ENCODE results near the gene IRX4. TPM values are rescaled to one million over a fixed set of nuclear protein-coding genes. Genes with fewer than 3 reads are reported as not detected.

The IRX4 gene
- total and polyA plus RNA-seq, 2 of the 4 experiments (the other 2 are of a cell fraction): not detected

- in situ Hi-C loops (cut with MboI; ENCODE audit: low sequenced_read_pairs): no loop called here
- H2BK15ac ChIP-seq (ENCODE audit: low read depth, low read length): no peak overlapping the region
- H3K36me3 ChIP-seq (ENCODE audit: control insufficient read depth, insufficient read depth, low read length): no peaks in the 10 kb centered on the region
- H3K9me1 ChIP-seq (ENCODE audit: insufficient read depth, low read length): no peaks in the 10 kb centered on the region
- DNase-seq (no peak), ATAC-seq (ENCODE audit: low read depth) (no peak)
- TF ChIP-seq CTCF (conservative IDR thresholded peaks at IDR 0.05; ENCODE audit: low read depth, low read length) (no peak), RCOR1 (IDR thresholded peaks at IDR 0.05; ENCODE audit: insufficient replicate concordance, low read length) (no peak), POLR2A (IDR thresholded peaks at IDR 0.05; ENCODE audit: low read depth, low read length) (no peak)
- no peak overlapping the region for H3K14ac ChIP-seq (replicated peaks; ENCODE audit: low read depth, low read length)
- no peak overlapping the region for H2AFZ ChIP-seq (replicated peaks; ENCODE audit: low read length, poor library complexity)
- H3K4me2 ChIP-seq (ENCODE audit: low read depth, low read length): no peak overlapping the region
- no peak overlapping the region for H2BK5ac ChIP-seq (ENCODE audit: low read depth, low read length, poor library complexity, severe bottlenecking)
- intact Hi-C loops (cut with micrococcal nuclease): no loop called here
- ChIA-PET CTCF (no interaction called here), POLR2A (ENCODE audit: unreplicated experiment) (no interaction called here)
- H3K4me1 ChIP-seq (ENCODE audit: control insufficient read depth, insufficient read depth, low read length): no peaks in the 10 kb centered on the region
- no peak overlapping the region for H3K4me3 ChIP-seq (ENCODE audit: insufficient read depth, low read depth, low read length)
- H4K91ac ChIP-seq (ENCODE audit: insufficient read depth, low read depth, low read length): no peak overlapping the region
- no peak overlapping the region for H2AK9ac ChIP-seq (replicated peaks; ENCODE audit: low read depth, low read length, poor library complexity)
- H3K18ac ChIP-seq (ENCODE audit: low read depth, low read length): no peak overlapping the region
- no peak overlapping the region for H2AK5ac ChIP-seq (ENCODE audit: low read depth, low read length)
- H3K9ac ChIP-seq (ENCODE audit: low read depth, low read length): no peak overlapping the region
- no peak overlapping the region for H2BK20ac ChIP-seq (ENCODE audit: low read depth, low read length)
- no peak overlapping the region for H3K4ac ChIP-seq (ENCODE audit: low read depth, low read length)
- no peak overlapping the region for H4K5ac ChIP-seq (ENCODE audit: low read depth, low read length)
- no TSS peak for BruUV-seq (replicated peaks)
- no CpG with 5 or more reads among the region's 16 CpGs for WGBS, 2 experiments (ENCODE audit: extremely low coverage in 2 of 2, insufficient read length in 1 of 2)
- H2BK120ac ChIP-seq (ENCODE audit: low read depth, low read length): no peak overlapping the region
- no peak overlapping the region for H3K56ac ChIP-seq (ENCODE audit: extremely low read depth, insufficient read depth, low read length)
- dilution Hi-C loops (cut with HindIII; ENCODE audit: low sequenced_read_pairs, unreplicated experiment): no loop called here
- no peaks in the 10 kb centered on the region for H4K20me1 ChIP-seq (ENCODE audit: insufficient read depth, low read length)
- no peaks in the 10 kb centered on the region for H3K9me3 ChIP-seq (ENCODE audit: control insufficient read depth, insufficient read depth, low read length)
- H3K27ac ChIP-seq (ENCODE audit: insufficient read depth, low read length): no peak overlapping the region
- H3K27me3 ChIP-seq (ENCODE audit: control insufficient read depth, insufficient read depth, low read length): peaks cover 57% of the 10 kb centered on the region
- no peak overlapping the region for H4K8ac ChIP-seq (ENCODE audit: low read depth in 2 of 2, low read length in 2 of 2)
- no peaks in the 10 kb centered on the region for H3K79me1 ChIP-seq (ENCODE audit: low read depth in 1 of 2, low read length in 2 of 2)
- no peak overlapping the region for H3K23ac ChIP-seq (ENCODE audit: low read depth, low read length)
Observed at GRCh38 chr5:1891391-1891790, 8.7 kb upstream of the IRX4 start.
